Muscle of back (tissue), 11 donors: ENCODE results near the gene PPP1R14D. TPM values are rescaled to one million over a fixed set of nuclear protein-coding genes. Genes with fewer than 3 reads are reported as not detected.

Source experiments
- DNase-seq, 3 donors: peaks; one replicate each; pipeline versions ENCODE4 v3.0.0 to v3.0.0-alpha.2; 2013
- polyA plus RNA-seq, 10 donors: library from polyadenylated mRNA; unstranded; fragments of 120-200 nt; gene quantifications; one replicate each; pipeline ENCODE4 v1.2.1, GENCODE V29; 2013; ENCODE audit not compliant: insufficient read length in 10 of 10

Gene PPP1R14D
- polyA plus RNA-seq, 10 donors: not detected

DNA sequence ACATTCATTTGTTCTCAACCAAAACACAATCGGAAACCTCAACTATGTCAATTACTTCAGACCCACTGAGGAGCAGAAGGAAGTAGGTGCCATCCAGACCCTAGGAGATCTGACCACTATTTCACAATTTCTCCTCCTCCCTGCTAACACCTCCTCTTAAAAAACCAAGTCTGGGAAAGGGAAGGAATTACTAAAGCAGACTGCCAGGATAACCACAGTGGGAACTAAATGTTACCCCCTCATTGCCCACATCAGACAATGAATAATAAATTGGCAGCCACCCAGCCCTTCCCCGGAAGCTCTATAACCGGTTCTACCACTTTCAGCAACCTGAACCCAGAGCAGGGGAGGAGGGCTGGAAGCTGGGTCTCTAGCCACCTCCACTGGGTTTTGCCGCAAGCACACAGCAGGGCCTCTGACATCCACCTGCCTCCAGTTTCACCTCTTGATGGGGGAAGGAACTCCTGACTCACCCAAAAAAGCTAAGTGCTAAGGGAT lies 41.1 kb downstream of the PPP1R14D start:
- DNase-seq: no peak

DNA sequence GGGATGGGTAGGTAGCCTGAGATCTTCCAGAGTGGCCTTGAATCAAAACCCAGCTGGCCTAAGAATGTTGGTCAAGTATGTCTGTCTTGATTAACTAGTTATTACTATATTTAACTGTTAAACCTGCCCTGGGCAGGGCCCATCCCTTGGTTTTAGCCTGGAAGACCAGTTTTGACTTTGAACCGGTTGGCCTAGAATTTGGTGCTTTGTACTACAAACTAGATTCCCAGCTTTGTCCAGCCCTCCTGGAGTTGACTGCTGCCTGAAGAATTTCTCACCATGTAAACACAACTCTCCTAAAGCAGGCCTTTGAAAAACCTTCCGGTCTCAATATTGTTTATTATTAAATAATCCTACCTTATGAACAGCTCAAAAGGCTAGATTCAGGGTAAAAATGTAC lies 42.7 kb downstream of the PPP1R14D start:
- DNase-seq: no peak

GRCh38 chr15:40785164-40785563 lies 43.3 kb downstream of the PPP1R14D start:
- no peak for DNase-seq

DNA sequence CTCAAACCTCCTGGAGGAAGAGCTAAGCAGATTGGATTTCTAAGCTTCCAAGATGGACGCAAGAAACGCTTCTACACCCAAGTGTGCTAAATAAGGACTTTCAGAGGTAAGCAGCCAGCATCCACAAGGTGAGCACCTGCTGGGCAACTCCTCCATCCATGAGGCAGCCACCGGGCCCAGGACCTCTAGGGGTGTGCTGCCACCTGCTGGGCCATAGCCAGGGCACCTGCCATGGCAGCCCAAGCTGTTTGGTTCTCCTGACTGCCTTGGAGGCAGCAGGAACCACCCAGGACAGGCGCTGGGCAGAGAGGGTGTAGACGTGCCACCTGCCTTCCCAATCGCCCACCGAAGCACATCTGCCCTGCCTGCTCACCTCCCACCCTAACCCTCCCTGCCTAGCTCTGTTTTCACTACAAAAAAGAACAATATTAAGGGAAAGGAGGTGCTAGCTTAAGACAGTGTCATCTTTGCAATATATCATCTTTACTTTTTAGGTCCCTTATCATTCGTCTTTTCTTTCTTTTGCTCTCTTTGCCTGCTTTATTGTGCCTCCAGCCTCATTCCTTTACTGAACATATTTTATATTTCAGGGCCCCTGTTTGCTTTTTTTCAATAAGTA lies 45.8 kb downstream of the PPP1R14D start:
- DNase-seq: no peak

- DNase-seq: no peak
Measured at GRCh38 chr15:40776537-40777141, 51.9 kb downstream of the PPP1R14D start.

GRCh38 chr15:40775740-40776536 lies 52.6 kb downstream of the PPP1R14D start:
- DNase-seq: no peak

DNA sequence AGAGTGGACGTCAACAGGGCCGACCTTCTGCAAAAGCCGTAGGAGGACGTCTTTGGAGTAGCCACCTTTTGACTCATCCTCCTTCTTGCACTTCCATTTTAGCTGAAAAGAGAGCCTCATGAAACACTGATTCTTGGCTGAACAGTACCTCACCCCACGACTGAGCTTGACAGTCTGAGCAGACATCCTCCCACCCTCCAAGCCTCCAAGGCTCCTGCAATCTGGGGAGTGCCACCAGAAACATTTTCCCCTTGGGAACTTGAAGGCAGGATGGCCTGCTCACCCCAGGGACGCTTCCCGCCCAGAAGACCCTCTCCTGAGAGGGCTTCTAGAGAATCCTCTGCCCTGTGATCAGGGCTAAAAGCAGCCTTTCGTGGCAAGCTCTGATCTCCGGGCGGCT lies 53.5 kb downstream of the PPP1R14D start:
- no peak for DNase-seq

DNA sequence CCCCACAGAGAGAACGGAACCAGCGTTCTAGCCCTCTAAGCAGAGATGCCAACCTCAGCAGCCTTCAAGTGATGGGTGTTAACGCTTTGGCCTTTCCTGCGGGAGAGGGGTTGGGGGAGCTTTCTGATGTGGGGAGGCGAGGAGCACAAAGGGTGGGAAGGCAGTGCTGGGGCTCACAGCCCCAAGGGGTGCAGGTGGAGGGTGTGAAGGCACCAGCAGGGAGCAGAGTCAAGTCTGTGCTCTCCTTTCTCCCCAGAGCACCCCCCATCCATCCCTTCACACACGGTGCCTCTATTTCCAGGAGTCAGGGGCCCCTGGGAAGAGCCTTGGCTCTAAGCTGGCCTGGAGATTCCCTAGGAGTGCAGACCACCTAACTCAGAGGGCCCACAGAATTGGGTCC lies 54.6 kb downstream of the PPP1R14D start:
- no peak for DNase-seq

- DNase-seq: no peak
Measured at GRCh38 chr15:40773496-40773895, 55.0 kb downstream of the PPP1R14D start.

DNA sequence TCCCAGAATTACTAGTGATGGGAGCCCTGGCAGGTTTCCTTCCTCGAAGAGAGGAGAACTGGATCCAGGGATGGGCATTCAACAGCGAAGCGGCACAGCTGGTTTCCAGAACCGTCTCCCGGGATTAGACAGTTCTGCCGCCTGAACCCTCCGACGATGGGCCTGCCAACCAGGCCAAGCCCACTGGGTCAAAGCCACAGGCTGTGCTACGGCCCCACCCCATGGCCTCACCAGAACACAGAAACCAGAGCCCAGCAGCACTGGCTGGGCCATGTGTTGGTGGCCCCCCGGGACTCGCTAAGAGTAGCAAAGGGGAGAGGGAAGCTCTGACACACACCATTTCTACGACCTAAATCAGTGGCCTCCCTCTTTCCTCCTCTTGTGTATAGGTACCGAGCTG lies 56.5 kb downstream of the PPP1R14D start:
- DNase-seq: no peak

- DNase-seq: no peak
Measured at GRCh38 chr15:40771242-40771641, 57.3 kb downstream of the PPP1R14D start.

DNA sequence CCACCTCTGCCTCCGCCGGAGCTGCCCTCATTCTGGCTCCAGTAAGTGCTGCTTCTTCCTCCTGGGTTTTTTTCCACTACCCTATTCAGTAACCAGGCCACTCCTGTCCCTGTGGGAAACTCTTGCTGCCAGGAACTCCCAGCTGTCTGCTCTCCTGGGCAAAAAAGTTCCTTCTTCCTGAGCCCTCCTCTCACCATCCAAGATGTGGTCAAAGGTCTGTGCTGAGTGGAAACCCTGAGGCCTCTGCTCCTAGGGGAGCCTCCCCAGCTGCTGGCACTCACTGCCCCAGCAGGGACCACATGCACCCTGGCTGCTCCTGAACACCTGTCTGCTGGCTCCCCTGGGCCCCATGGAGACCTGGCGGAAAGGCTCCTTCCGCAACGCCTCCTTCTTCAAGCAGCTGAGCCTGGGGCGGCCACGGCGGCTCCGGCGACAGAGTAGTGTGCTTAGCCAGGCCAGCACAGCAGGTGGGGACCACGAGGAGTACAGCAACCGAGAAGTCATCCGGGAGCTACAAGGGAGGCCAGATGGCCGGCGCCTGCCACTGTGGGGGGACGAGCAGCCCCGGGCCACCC lies 58.3 kb downstream of the PPP1R14D start:
- peak in 1 of 3 donors; percentile 51 for DNase-seq

DNA sequence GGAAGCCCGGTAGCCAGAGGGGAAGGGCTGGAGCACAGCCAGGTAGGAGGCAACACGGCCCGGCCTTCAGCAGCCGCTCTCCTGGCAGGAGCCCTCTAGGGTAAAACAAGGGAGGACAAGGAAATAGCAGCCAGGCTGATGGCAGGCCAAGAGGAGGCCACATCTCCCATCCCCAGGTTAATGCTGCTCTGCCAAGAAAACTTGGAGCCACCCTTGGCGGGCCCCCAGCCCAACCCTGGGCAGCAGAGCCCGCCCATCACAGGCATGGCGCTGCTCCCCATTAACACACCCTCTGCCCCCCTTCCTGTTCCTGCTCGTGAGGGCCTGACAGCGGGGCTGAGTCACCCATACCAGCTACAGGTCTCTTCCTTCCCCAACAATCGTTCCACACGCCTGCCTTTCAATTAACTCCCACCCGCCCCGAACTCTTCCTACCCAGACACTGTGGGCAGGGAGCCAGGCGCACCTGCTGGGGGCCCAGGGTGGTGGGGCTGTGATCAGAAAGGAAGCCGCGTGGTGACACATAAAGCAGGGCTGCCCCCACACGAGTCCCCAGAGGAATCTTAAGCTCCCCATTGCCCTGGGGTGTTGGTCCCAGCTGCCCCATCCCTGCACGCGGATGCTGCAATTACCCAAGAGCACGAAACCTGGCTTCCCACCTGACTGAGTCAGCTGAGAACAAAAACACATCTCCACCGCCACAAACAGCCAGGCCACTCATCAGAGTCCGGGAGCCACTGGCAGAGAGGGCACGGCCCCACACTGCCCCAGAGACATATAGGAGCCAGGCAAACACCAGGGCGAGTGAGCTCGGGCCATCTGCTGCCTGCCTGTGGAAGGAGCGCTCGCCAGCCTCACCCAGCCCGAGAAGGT lies 59.0 kb downstream of the PPP1R14D start, which contains the start of gene C15orf62:
C15orf62 (plus strand) TSS at position 707 of the 873 bp plus-strand sequence. CDS start 516 bp downstream, outside the sequence.
- peak in 1 of 3 donors; percentile 45 for DNase-seq

- no peak for DNase-seq
Measured at GRCh38 chr15:40768521-40769273, 59.8 kb downstream of the PPP1R14D start.

- no peak for DNase-seq
Measured at GRCh38 chr15:40767838-40768500, 60.5 kb downstream of the PPP1R14D start.

DNA sequence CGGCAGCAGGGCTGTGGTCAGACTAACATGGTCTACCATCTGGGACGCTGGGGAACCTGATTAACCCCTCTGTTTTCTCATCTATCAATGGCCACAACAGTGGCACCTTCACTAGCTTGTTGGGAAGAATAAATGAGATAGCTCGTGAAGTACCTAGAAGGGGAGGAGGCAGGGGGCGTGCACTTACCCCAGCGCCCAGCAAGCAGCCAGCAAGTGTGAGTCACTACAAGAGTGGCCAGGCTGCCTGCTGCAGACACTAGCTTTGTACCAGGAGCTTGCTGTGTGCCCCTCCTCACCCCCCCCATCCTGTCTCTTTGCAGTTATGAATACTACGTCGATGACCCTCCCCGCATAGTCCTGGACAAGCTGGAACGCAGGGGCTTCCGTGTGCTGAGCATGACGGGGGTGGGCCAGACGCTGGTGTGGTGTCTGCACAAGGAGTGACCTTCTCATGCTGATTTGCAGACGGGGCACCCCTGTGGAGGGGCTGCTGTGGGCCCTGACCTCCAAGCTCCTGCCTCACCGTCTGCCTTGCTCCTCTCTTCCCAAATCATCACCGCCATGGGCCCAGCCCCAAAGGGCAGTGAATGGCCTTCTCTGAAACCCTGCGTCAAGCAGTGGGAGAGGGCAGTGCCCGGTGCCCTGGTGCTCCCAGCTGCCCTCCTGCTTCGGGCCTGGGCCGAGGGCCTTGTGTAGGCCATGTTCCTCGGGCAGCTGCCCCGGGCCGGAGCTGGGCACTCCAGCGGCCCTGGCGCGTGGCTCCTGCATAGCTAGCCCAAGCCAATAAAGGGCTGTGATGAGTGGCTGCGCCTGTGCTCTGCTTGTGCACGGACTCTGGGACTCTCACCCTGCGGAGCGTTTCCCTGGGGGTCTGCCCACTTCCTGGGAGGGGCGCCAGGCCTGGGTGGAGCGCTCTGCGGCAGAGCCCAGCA lies 61.3 kb downstream of the PPP1R14D start:
- DNase-seq: no peak

DNA sequence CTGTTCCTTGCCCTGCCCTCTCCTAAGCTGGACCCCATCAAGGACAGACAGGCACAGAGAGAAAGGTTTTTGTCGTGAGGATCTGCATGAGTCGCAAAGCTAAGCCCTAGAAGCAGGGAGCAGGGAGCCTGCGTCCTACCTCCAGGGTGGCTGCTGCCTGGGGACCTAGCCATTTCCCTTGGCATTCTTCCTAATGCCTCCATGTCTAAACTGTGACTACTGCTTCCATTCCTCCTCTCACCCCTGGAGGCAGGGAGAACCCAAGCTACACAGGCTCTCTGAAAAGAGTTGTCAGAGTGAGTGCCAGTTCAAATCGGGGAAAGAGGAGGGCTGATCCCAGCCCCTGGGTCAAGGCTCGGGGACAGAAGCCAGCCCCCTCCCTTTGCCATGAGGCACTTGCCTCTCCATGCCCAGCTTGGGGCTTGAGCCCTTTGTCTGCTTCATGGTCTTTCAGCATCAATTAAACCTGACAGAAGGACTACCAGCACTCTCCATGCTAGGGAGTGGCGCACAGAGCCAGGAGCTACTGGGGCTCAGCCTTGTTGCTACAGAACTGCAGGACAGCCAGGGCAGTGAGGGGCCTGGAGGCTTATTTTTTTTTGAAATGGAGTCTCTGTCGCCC lies 62.2 kb downstream of the PPP1R14D start:
- DNase-seq: no peak
